HG02973 (cell line): ENCODE data around the gene ME1.
A peak's percentile ranks its signal among the peaks of the same experiment; 100 is the strongest.
"Not testable (repeated sequence)": the region's sequence is repeated elsewhere in the genome, so short reads cannot be mapped to it uniquely, and the experiment has no call there.

Experiments
- ATAC-seq: cut with Tn5 transposase; IDR thresholded peaks from one replicate; pipeline ENCODE4 v1.9.1; 2021; ENCODE audit warnings: moderate library complexity; ENCODE audit not compliant: unreplicated experiment

Gene ME1

GRCh38 chr6:83359638-83360037 lies 71.2 kb downstream of the ME1 start:
- no peak for ATAC-seq

- no peak for ATAC-seq
Measured at GRCh38 chr6:83354747-83355146, 76.1 kb downstream of the ME1 start.

- ATAC-seq, result no peak
Measured at GRCh38 chr6:83352424-83353061, 78.3 kb downstream of the ME1 start.

GRCh38 chr6:83343121-83343520 lies 87.7 kb downstream of the ME1 start:
- no peak for ATAC-seq

- no peak for ATAC-seq
Measured at GRCh38 chr6:83341765-83342164, 89.1 kb downstream of the ME1 start.

- ATAC-seq, result not testable (repeated sequence)
Measured at GRCh38 chr6:83333916-83334315, 96.9 kb downstream of the ME1 start.

- no peak for ATAC-seq
Measured at GRCh38 chr6:83333500-83333899, 97.4 kb downstream of the ME1 start.

- ATAC-seq, result no peak
Measured at GRCh38 chr6:83314693-83315092, 116.2 kb downstream of the ME1 start.

GRCh38 chr6:83313882-83314281 lies 117.0 kb downstream of the ME1 start:
- ATAC-seq, result peak; percentile 60

GRCh38 chr6:83311231-83311630 lies 119.6 kb downstream of the ME1 start:
- ATAC-seq, result no peak

- ATAC-seq, result no peak
Measured at GRCh38 chr6:83310046-83310445, 120.8 kb downstream of the ME1 start.

- ATAC-seq, result no peak
Measured at GRCh38 chr6:83309344-83309743, 121.5 kb downstream of the ME1 start.

- no peak for ATAC-seq
Measured at GRCh38 chr6:83308833-83309232, 122.0 kb downstream of the ME1 start.

- ATAC-seq, result no peak
Measured at GRCh38 chr6:83307849-83308248, 123.0 kb downstream of the ME1 start.

- ATAC-seq, result no peak
Measured at GRCh38 chr6:83303426-83303825, 127.4 kb downstream of the ME1 start.

GRCh38 chr6:83294676-83295075 lies 136.2 kb downstream of the ME1 start:
- no peak for ATAC-seq

GRCh38 chr6:83292900-83293843 lies 137.7 kb downstream of the ME1 start:
- peak; percentile 96 for ATAC-seq

GRCh38 chr6:83287298-83287697 lies 143.6 kb downstream of the ME1 start:
- not testable (repeated sequence) for ATAC-seq

- ATAC-seq, result no peak
Measured at GRCh38 chr6:83285917-83286316, 144.9 kb downstream of the ME1 start.

- no peak for ATAC-seq
Measured at GRCh38 chr6:83273596-83273995, 157.3 kb downstream of the ME1 start.

- peak; percentile 96 for ATAC-seq
Measured at GRCh38 chr6:83270971-83271719, 159.7 kb downstream of the ME1 start.
